Karpas-422 (cell line): Measurements from ENCODE around the gene ADRB1. TPM values are rescaled to one million over a fixed set of nuclear protein-coding genes. Genes with fewer than 3 reads are reported as not detected.

Source experiments
- DNase-seq: peaks from one replicate; pipeline ENCODE4 v3.0.0-alpha.2; 2015
- H2AFZ ChIP-seq: fragments of 200-600 bp; sonication (generic); 2 replicates; pipeline ENCODE4 v1.6.1; 2014; ENCODE audit warnings: antibody characterized with exemption, low read length, mixed read lengths
- H3K27ac ChIP-seq: fragments of 200-600 bp; sonication (generic); 2 replicates; pipeline ENCODE4 v1.5.1; 2014; ENCODE audit warnings: mild to moderate bottlenecking, low read length, moderate library complexity
- H3K27me3 ChIP-seq: fragments of 200-600 bp; sonication (generic); 2 replicates; pipeline ENCODE4 v1.6.1; 2014; ENCODE audit warnings: low read length, mixed read lengths
- H3K36me3 ChIP-seq: fragments of 200-600 bp; sonication (generic); 2 replicates; pipeline ENCODE4 v1.6.1; 2014; ENCODE audit warnings: low read length, mixed read lengths; ENCODE audit not compliant: insufficient read depth
- H3K4me1 ChIP-seq: fragments of 200-600 bp; sonication (generic); 2 replicates; pipeline ENCODE4 v1.6.1; 2014; ENCODE audit warnings: mild to moderate bottlenecking, low read length, mixed read lengths
- H3K4me2 ChIP-seq: fragments of 200-600 bp; sonication (generic); 2 replicates; pipeline ENCODE4 v1.6.1; 2014; ENCODE audit warnings: low read length, low read depth, mild to moderate bottlenecking; ENCODE audit not compliant: poor library complexity, severe bottlenecking
- H3K4me3 ChIP-seq: fragments of 200-600 bp; sonication (generic); 2 replicates; pipeline ENCODE4 v1.5.1; 2014; ENCODE audit warnings: mild to moderate bottlenecking, antibody characterized with exemption, low read length, mixed read lengths
- H3K79me2 ChIP-seq: fragments of 200-600 bp; sonication (generic); 2 replicates; pipeline ENCODE4 v1.6.1; 2014; ENCODE audit warnings: mild to moderate bottlenecking, low read length, mixed read lengths
- H3K9ac ChIP-seq: fragments of 200-600 bp; sonication (generic); 2 replicates; pipeline ENCODE4 v1.6.0; 2014; ENCODE audit warnings: low read length
- H3K9me2 ChIP-seq: fragments of 200-600 bp; sonication (generic), shearing (Covaris generic); replicated peaks from 2 replicates; pipeline ENCODE4 v1.6.0; 2014; ENCODE audit warnings: mild to moderate bottlenecking, low read length, moderate library complexity; ENCODE audit not compliant: insufficient read depth
- H3K9me3 ChIP-seq: fragments of 300-700, 200-600 bp; sonication (generic); 2 replicates; pipeline ENCODE4 v1.6.1; 2014; ENCODE audit warnings: low read length, mixed read lengths
- H4K20me1 ChIP-seq: fragments of 200-600 bp; sonication (generic); 2 replicates; pipeline ENCODE4 v1.6.1; 2014; ENCODE audit warnings: mild to moderate bottlenecking, antibody characterized with exemption, low read length, low read depth; ENCODE audit not compliant: insufficient read depth
- total RNA-seq: library from RNA; depleted of rRNA; stranded (reverse); fragments of >200 nt; shearing (Covaris generic); gene quantifications from 2 replicates; pipeline ENCODE4 v1.2.3, GENCODE V29; 2014; ENCODE audit warnings: low replicate concordance

The ADRB1 gene
- total RNA-seq, 1 experiment from 2014 or later, result not detected

DNA sequence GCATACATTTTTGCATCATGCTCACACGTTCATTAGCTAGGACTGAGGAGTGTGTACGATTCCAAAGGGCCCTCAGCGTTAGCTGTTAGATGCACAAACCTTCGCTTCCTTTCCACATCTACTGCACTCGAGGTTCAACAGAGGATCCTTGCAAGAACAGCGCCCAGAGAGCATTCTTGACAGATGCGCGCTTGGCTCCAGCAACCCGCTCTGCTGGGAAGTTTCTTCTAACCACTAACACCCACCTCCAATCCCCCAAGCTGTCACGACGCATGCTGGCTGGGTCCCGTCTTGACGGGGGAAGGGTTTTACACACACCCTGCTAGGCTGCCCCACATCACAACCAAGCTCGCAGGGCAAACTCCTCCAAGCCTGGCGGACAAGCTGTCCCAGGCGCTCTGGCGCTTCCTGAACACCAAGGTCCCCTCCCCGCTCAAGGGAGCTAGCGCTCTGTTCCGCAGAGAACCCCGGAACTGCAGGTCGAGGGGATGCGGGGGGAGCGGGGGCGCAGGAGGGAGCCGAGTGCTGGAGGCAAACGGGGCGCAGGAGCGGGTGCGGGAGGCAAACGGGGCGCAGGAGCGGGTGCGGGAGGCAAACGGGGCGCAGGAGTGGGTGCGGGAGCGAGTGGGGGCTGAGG, 653 bp upstream of the ADRB1 start:
- Histone ChIP-seq H3K79me2 (no peaks in the 10 kb centered on the region), H2AFZ (no peak overlapping the region), H3K9me2 (no peaks in the 10 kb centered on the region), H4K20me1 (no peaks in the 10 kb centered on the region), H3K9ac (no peak overlapping the region), H3K4me1 (no peaks in the 10 kb centered on the region), H3K4me2 (no peak overlapping the region), H3K27ac (no peak overlapping the region), H3K27me3 (no peaks in the 10 kb centered on the region), H3K36me3 (no peaks in the 10 kb centered on the region), H3K4me3 (no peak overlapping the region), H3K9me3 (no peaks in the 10 kb centered on the region)
- no peak for DNase-seq

DNA sequence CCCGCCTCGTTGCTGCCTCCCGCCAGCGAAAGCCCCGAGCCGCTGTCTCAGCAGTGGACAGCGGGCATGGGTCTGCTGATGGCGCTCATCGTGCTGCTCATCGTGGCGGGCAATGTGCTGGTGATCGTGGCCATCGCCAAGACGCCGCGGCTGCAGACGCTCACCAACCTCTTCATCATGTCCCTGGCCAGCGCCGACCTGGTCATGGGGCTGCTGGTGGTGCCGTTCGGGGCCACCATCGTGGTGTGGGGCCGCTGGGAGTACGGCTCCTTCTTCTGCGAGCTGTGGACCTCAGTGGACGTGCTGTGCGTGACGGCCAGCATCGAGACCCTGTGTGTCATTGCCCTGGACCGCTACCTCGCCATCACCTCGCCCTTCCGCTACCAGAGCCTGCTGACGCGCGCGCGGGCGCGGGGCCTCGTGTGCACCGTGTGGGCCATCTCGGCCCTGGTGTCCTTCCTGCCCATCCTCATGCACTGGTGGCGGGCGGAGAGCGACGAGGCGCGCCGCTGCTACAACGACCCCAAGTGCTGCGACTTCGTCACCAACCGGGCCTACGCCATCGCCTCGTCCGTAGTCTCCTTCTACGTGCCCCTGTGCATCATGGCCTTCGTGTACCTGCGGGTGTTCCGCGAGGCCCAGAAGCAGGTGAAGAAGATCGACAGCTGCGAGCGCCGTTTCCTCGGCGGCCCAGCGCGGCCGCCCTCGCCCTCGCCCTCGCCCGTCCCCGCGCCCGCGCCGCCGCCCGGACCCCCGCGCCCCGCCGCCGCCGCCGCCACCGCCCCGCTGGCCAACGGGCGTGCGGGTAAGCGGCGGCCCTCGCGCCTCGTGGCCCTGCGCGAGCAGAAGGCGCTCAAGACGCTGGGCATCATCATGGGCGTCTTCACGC, 825 bp downstream of the ADRB1 start:
- H3K4me1 ChIP-seq, result no peaks in the 10 kb centered on the region
- no peak overlapping the region for H3K4me2 ChIP-seq
- H3K27me3 ChIP-seq, result no peaks in the 10 kb centered on the region

DNA sequence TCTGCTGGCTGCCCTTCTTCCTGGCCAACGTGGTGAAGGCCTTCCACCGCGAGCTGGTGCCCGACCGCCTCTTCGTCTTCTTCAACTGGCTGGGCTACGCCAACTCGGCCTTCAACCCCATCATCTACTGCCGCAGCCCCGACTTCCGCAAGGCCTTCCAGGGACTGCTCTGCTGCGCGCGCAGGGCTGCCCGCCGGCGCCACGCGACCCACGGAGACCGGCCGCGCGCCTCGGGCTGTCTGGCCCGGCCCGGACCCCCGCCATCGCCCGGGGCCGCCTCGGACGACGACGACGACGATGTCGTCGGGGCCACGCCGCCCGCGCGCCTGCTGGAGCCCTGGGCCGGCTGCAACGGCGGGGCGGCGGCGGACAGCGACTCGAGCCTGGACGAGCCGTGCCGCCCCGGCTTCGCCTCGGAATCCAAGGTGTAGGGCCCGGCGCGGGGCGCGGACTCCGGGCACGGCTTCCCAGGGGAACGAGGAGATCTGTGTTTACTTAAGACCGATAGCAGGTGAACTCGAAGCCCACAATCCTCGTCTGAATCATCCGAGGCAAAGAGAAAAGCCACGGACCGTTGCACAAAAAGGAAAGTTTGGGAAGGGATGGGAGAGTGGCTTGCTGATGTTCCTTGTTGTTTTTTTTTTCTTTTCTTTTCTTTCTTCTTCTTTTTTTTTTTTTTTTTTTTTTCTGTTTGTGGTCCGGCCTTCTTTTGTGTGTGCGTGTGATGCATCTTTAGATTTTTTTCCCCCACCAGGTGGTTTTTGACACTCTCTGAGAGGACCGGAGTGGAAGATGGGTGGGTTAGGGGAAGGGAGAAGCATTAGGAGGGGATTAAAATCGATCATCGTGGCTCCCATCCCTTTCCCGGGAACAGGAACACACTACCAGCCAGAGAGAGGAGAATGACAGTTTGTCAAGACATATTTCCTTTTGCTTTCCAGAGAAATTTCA, 1.7 kb downstream of the ADRB1 start:
- H3K4me2 ChIP-seq, result no peak overlapping the region
- H3K36me3 ChIP-seq, result no peaks in the 10 kb centered on the region

More for the DNA sequence above, 825 bp downstream of the ADRB1 start:
- Histone ChIP-seq H3K27ac (no peak overlapping the region), H3K9me3 (no peaks in the 10 kb centered on the region), H3K79me2 (no peaks in the 10 kb centered on the region), H3K9ac (no peak overlapping the region), H3K4me3 (no peak overlapping the region), H3K36me3 (no peaks in the 10 kb centered on the region), H2AFZ (no peak overlapping the region), H3K9me2 (no peaks in the 10 kb centered on the region), H4K20me1 (no peaks in the 10 kb centered on the region)
- no peak for DNase-seq

DNA sequence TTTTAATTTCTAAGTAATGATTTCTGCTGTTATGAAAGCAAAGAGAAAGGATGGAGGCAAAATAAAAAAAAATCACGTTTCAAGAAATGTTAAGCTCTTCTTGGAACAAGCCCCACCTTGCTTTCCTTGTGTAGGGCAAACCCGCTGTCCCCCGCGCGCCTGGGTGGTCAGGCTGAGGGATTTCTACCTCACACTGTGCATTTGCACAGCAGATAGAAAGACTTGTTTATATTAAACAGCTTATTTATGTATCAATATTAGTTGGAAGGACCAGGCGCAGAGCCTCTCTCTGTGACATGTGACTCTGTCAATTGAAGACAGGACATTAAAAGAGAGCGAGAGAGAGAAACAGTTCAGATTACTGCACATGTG, 2.4 kb downstream of the ADRB1 start:
- Histone ChIP-seq H3K36me3 (no peaks in the 10 kb centered on the region), H3K27ac (no peak overlapping the region), H3K9me2 (no peaks in the 10 kb centered on the region), H3K27me3 (no peaks in the 10 kb centered on the region), H3K9me3 (no peaks in the 10 kb centered on the region), H3K79me2 (no peaks in the 10 kb centered on the region), H3K9ac (no peak overlapping the region), H3K4me3 (no peak overlapping the region), H3K4me1 (no peaks in the 10 kb centered on the region), H2AFZ (no peak overlapping the region), H3K4me2 (no peak overlapping the region), H4K20me1 (no peaks in the 10 kb centered on the region)
- no peak for DNase-seq

More for the DNA sequence above, 1.7 kb downstream of the ADRB1 start:
- Histone ChIP-seq H4K20me1 (no peaks in the 10 kb centered on the region), H3K79me2 (no peaks in the 10 kb centered on the region), H3K4me1 (no peaks in the 10 kb centered on the region), H3K9ac (no peak overlapping the region), H3K4me3 (no peak overlapping the region), H3K9me2 (no peaks in the 10 kb centered on the region), H2AFZ (no peak overlapping the region), H3K27me3 (no peaks in the 10 kb centered on the region), H3K9me3 (no peaks in the 10 kb centered on the region), H3K27ac (no peak overlapping the region)
- DNase-seq, result no peak

DNA sequence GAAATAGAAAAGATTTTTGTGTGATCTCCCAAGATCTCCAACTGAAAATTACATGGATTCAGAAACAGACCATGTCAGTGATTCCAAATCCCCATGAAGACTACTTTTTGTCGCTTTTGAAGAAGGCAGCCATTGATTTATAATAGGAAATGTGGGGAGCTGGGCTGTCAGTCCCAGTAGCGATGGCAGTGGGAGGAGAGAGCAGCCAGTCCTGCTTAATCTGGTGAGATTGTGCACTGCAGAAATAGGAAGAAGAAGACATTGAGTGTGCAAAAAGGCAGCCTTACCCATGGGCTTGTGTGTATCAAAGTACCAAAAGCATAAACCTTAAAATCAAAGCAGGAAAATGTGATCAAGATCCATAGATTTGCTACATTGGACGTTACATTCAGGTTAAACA, 4.8 kb downstream of the ADRB1 start:
- Histone ChIP-seq H3K4me3 (no peak overlapping the region), H3K4me1 (no peaks in the 10 kb centered on the region), H4K20me1 (no peaks in the 10 kb centered on the region), H3K9me2 (no peaks in the 10 kb centered on the region), H3K79me2 (no peaks in the 10 kb centered on the region), H3K27me3 (no peaks in the 10 kb centered on the region), H3K36me3 (no peaks in the 10 kb centered on the region), H3K9ac (no peak overlapping the region), H3K4me2 (no peak overlapping the region), H3K9me3 (no peaks in the 10 kb centered on the region), H2AFZ (no peak overlapping the region), H3K27ac (no peak overlapping the region)
- DNase-seq, result no peak

DNA sequence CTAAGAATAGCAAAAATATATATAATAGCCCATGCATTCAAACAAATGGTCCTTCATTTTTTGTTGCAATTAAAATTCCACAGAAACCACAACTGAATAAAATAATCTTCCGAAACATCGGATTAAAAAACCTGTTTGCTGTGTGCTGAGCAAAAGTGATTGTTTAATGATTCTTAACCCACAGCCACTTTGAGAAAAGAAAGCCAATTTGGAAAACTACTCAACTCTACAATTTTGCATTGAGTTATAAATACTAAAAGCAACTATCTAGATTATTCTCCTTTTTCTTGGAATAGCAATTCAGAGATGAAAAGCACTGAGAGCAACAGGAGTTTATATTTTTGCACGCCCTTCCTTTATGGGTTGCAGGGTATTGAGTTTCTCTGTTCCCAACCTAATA, 8.0 kb downstream of the ADRB1 start:
- Histone ChIP-seq H3K9ac (no peak overlapping the region), H3K36me3 (no peaks in the 10 kb centered on the region), H3K9me2 (no peaks in the 10 kb centered on the region), H3K4me1 (no peaks in the 10 kb centered on the region), H3K4me3 (no peak overlapping the region), H3K9me3 (no peaks in the 10 kb centered on the region), H3K4me2 (no peak overlapping the region), H3K79me2 (no peaks in the 10 kb centered on the region), H4K20me1 (no peaks in the 10 kb centered on the region), H2AFZ (no peak overlapping the region), H3K27me3 (no peaks in the 10 kb centered on the region), H3K27ac (no peak overlapping the region)
- DNase-seq, result no peak

DNA sequence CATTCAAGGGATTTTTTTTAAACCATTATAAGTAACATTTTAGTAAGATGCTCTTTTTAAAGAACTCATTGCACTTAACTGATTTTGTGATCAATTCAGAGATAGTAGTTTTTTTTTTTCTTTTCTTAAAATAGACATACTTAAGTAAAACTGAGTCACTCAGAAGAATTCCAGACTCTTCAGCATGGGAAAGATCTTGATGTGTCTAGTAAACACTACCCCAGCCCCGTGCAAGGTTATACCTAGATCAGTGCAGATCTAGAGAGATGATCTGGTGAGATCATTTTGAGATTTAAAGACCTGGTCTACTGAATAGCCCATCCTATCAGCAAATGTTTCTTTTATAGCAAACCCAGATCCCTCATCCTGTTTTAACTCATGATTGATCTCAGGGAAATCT, 8.6 kb downstream of the ADRB1 start:
- no peaks in the 10 kb centered on the region for H3K79me2 ChIP-seq
- H3K27me3 ChIP-seq, result no peaks in the 10 kb centered on the region
- no peaks in the 10 kb centered on the region for H3K9me2 ChIP-seq
- no peak for DNase-seq
- H3K9ac ChIP-seq, result no peak overlapping the region
- no peak overlapping the region for H3K27ac ChIP-seq
- H3K4me1 ChIP-seq, result no peaks in the 10 kb centered on the region
- no peak overlapping the region for H2AFZ ChIP-seq
- H3K4me3 ChIP-seq, result no peak overlapping the region
- H3K36me3 ChIP-seq, result no peaks in the 10 kb centered on the region
- no peaks in the 10 kb centered on the region for H4K20me1 ChIP-seq
- H3K9me3 ChIP-seq, result no peaks in the 10 kb centered on the region
- H3K4me2 ChIP-seq, result no peak overlapping the region

DNA sequence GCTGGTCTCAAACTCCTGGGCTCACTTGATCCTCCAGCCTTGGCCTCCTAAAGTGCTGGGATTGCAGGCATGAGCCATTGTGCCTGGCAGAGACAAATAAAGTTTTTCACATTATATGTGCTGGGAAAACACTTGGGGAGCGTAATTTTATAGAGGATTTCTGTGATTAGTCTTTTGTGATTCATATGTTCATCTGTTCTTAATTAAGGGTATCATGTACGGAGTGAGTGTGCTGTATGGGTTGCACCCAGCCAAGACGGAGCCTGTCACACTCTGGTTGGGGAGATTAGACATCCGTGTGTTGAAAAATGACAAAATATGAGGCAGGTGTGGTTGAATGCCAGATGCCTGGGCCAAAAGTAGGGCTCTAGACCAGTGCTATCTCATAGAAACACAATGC, 10.3 kb downstream of the ADRB1 start:
- H3K4me2 ChIP-seq, result no peak overlapping the region
- H3K4me1 ChIP-seq, result no peaks in the 10 kb centered on the region
- no peaks in the 10 kb centered on the region for H3K27me3 ChIP-seq
- no peaks in the 10 kb centered on the region for H4K20me1 ChIP-seq
- DNase-seq, result no peak
- H3K27ac ChIP-seq, result no peak overlapping the region
- H2AFZ ChIP-seq, result no peak overlapping the region
- H3K9me3 ChIP-seq, result no peaks in the 10 kb centered on the region
- no peaks in the 10 kb centered on the region for H3K9me2 ChIP-seq
- no peaks in the 10 kb centered on the region for H3K36me3 ChIP-seq
- H3K4me3 ChIP-seq, result no peak overlapping the region
- no peak overlapping the region for H3K9ac ChIP-seq
- H3K79me2 ChIP-seq, result no peaks in the 10 kb centered on the region
